GM18498 (cell line): ENCODE measurements around the gene RCOR2.
A peak's percentile ranks its signal among the peaks of the same experiment; 100 is the strongest.
"Not testable (repeated sequence)": the region's sequence is repeated elsewhere in the genome, so short reads cannot be mapped to it uniquely, and the experiment has no call there.

Source experiments
- ATAC-seq: cut with Tn5 transposase; IDR thresholded peaks from one replicate; pipeline ENCODE4 v1.9.1; 2021; ENCODE audit warnings: mild to moderate bottlenecking, moderate library complexity; ENCODE audit not compliant: unreplicated experiment

RCOR2 gene

GRCh38 chr11:63916837-63917691, at the start of gene RCOR2:
Gene RCOR2, minus strand, starts transcription at chr11:63917164. Its CDS starts 708 bp downstream, at chr11:63916456.
- peak; percentile 52 for ATAC-seq

- ATAC-seq = no peak
Observed at GRCh38 chr11:63966444-63966843, 49.5 kb upstream of the RCOR2 start.

GRCh38 chr11:63963895-63964294, 46.9 kb upstream of the RCOR2 start:
- not testable (repeated sequence) for ATAC-seq

- no peak for ATAC-seq
Observed at GRCh38 chr11:63961608-63962412, 44.8 kb upstream of the RCOR2 start.

GRCh38 chr11:63958008-63958407, 41.0 kb upstream of the RCOR2 start:
- ATAC-seq = no peak

- no peak for ATAC-seq
Observed at GRCh38 chr11:63952570-63952969, 35.6 kb upstream of the RCOR2 start.

- ATAC-seq = no peak
Observed at GRCh38 chr11:63951779-63952536, 35.0 kb upstream of the RCOR2 start.

- ATAC-seq = no peak
Observed at GRCh38 chr11:63945477-63946163, 28.7 kb upstream of the RCOR2 start.

GRCh38 chr11:63944987-63945386, 28.0 kb upstream of the RCOR2 start:
- ATAC-seq = no peak

GRCh38 chr11:63942803-63943202, 25.8 kb upstream of the RCOR2 start:
- ATAC-seq = no peak

- no peak for ATAC-seq
Observed at GRCh38 chr11:63941901-63942300, 24.9 kb upstream of the RCOR2 start.

- ATAC-seq = no peak
Observed at GRCh38 chr11:63940786-63941185, 23.8 kb upstream of the RCOR2 start.

- no peak for ATAC-seq
Observed at GRCh38 chr11:63939397-63939891, 22.5 kb upstream of the RCOR2 start.

- ATAC-seq = peak; percentile 95
Observed at GRCh38 chr11:63938479-63939396, 21.8 kb upstream of the RCOR2 start, which contains the start of gene NAA40. Gene NAA40, plus strand, starts transcription at chr11:63939002. Its CDS starts 95 bp downstream, at chr11:63939097.

- ATAC-seq = peak; percentile 16
Observed at GRCh38 chr11:63937713-63938478, 20.9 kb upstream of the RCOR2 start.

- no peak for ATAC-seq
Observed at GRCh38 chr11:63933459-63933858, 16.5 kb upstream of the RCOR2 start.

GRCh38 chr11:63931876-63932275, 14.9 kb upstream of the RCOR2 start:
- no peak for ATAC-seq

GRCh38 chr11:63931045-63931444, 14.1 kb upstream of the RCOR2 start:
- ATAC-seq = no peak
